ENCODE data around the gene NUP188.

GRCh38 chr9:128969491-128969890 is 22.0 kb downstream of the NUP188 start:
- TF ChIP-seq EZH2 (IDR thresholded peaks at IDR 0.05) (no peak), POLR2AphosphoS5 (IDR thresholded peaks at IDR 0.05; ENCODE audit: borderline replicate concordance, low read depth, low read length) (no peak)

All from SK-N-MC (cell line).